A549 (cell line): Measurements from ENCODE around the gene SLC35F3. TPM values are rescaled to one million over a fixed set of nuclear protein-coding genes. Genes with fewer than 3 reads are reported as not detected.

Experiments used
- ATAC-seq, 2 experiments: fragments of 200-7000 bp in 1 of 2; fragments of >200 bp in 1 of 2; cut with Nextera tagmentation in 1 of 2; cut with Tn5 transposase in 1 of 2; 3 replicates each; pipeline versions ENCODE4 v1.8.0 to v1.9.1; 2018 to 2020; ENCODE audit warnings: mild to moderate bottlenecking in 1 of 2, moderate library complexity in 1 of 2
- CTCF ChIA-PET: fragments of 300-600 bp; sonication (Branson Sonifier 250); formaldehyde crosslinking; extraction: SDS; loops from one replicate; lab custom pipeline; 2021; ENCODE audit warnings: antibody characterized with exemption, inconsistent platforms; lab: Yijun Ruan, JAX
- POLR2A ChIA-PET: fragments of 350-600 bp; formaldehyde crosslinking; extraction: SDS; loops from one replicate; lab custom pipeline; 2021; ENCODE audit warnings: antibody characterized with exemption, inconsistent platforms; lab: Yijun Ruan, JAX
- DNase-seq, 2 experiments: peaks; one replicate each; pipeline versions ENCODE4 v3.0.0 to v3.0.0-alpha.2; 2011 to 2016; ENCODE audit warnings: low read depth in 1 of 2, low spot score in 1 of 2
- FAIRE-seq: peaks from 2 replicates; lab custom pipeline; 2011; peaks lifted over from hg19 to GRCh38; lab: Jason Lieb, UNC
- H3K27ac ChIP-seq, 2 experiments: fragments of >200 bp; sonication (Bioruptor Twin); formaldehyde crosslinking; 3 replicates each; pipeline ENCODE4 v1.5.1; 2016 to 2017
- H3K4me1 ChIP-seq: fragments of >200 bp; sonication (Bioruptor Twin); formaldehyde crosslinking; 3 replicates; pipeline ENCODE4 v1.6.1; 2016
- H3K4me2 ChIP-seq: fragments of >200 bp; sonication (Bioruptor Twin); formaldehyde crosslinking; 3 replicates; pipeline ENCODE4 v1.6.1; 2016
- H3K4me3 ChIP-seq: fragments of >200 bp; sonication (Bioruptor Twin); formaldehyde crosslinking; 3 replicates; pipeline ENCODE4 v1.5.1; 2016
- H3K9me3 ChIP-seq: fragments of >200 bp; sonication (Bioruptor Twin); formaldehyde crosslinking; 3 replicates; pipeline ENCODE4 v1.6.1; 2016
- CBX8 ChIP-seq: fragments of 200-600 bp; sonication (generic); IDR thresholded peaks from 2 replicates; pipeline ENCODE4 v1.6.1; 2016
- FOSB ChIP-seq: fragments of 250-450 bp; sonication (Bioruptor Pico); IDR thresholded peaks from 2 replicates; pipeline ENCODE4 v1.5.0; 2020; ENCODE audit warnings: mild to moderate bottlenecking, moderate library complexity
- FOSL2 ChIP-seq, 2 experiments: fragments of 450-650 bp in 1 of 2; fragments of >200 bp in 1 of 2; sonication (Bioruptor Twin) in 1 of 2; formaldehyde crosslinking; IDR thresholded peaks; 2 replicates each; pipeline versions ENCODE4 v1.5.0 to v1.6.1; 2016 to 2020; ENCODE audit warnings: mild to moderate bottlenecking in 1 of 2, moderate library complexity in 1 of 2
- HDAC2 ChIP-seq: fragments of 200-600 bp; sonication (generic); IDR thresholded peaks from 2 replicates; pipeline ENCODE4 v1.6.1; 2016
- KDM1A ChIP-seq: fragments of 200-600 bp; sonication (generic); IDR thresholded peaks from 2 replicates; pipeline ENCODE4 v1.6.1; 2016; ENCODE audit warnings: low read depth, mild to moderate bottlenecking
- KDM5A ChIP-seq: fragments of 200-600 bp; sonication (generic); IDR thresholded peaks from 2 replicates; pipeline ENCODE4 v1.6.1; 2016; ENCODE audit warnings: antibody characterized with exemption, mild to moderate bottlenecking
- MAFK ChIP-seq: fragments of 450-650 bp; IDR thresholded peaks from 2 replicates; pipeline ENCODE4 v1.6.1; 2014; ENCODE audit not compliant: partially characterized antibody
- NFE2L2 ChIP-seq: fragments of 150-350 bp; conservative IDR thresholded peaks from 2 replicates; pipeline ENCODE4 v1.6.1; 2014; ENCODE audit warnings: low read length
- PHF8 ChIP-seq: fragments of 200-600 bp; sonication (generic); IDR thresholded peaks from 2 replicates; pipeline ENCODE4 v1.6.1; 2016; ENCODE audit warnings: low read depth, mild to moderate bottlenecking, antibody characterized with exemption, moderate library complexity, borderline replicate concordance
- SREBF2 ChIP-seq: fragments of 450-650 bp; IDR thresholded peaks from 2 replicates; pipeline ENCODE4 v1.6.1; 2014; ENCODE audit warnings: mild to moderate bottlenecking, moderate library complexity
- USF2 ChIP-seq: fragments of 450-650 bp; IDR thresholded peaks from 2 replicates; pipeline ENCODE4 v1.6.1; 2014; ENCODE audit warnings: antibody characterized with exemption
- ZC3H11A ChIP-seq: fragments of 450-650 bp; IDR thresholded peaks from 2 replicates; pipeline ENCODE4 v1.6.1; 2014; ENCODE audit warnings: antibody characterized with exemption, mild to moderate bottlenecking
- WGBS: methylation state at CpG from one replicate; pipeline ENCODE4 v1.1.6; 2017; ENCODE audit errors: missing lambda C conversion rate; 5-methylcytosine and 5-hydroxymethylcytosine counted together
- polyA plus RNA-seq, 4 experiments: library from polyadenylated mRNA; depleted of rRNA in 3 of 4; stranded (reverse); fragments of >200 nt; fragmentation: RNase III in 1 of 4; extraction: RNeasy Plus Mini Kit Qiagen cat#74134 plus additional on column Dnase treatment in 1 of 4; gene quantifications; 2 replicates in 3 of 4; 3 replicates in 1 of 4; pipeline ENCODE4 v1.2.3, GENCODE V29; 2011 to 2017
- TF ChIP-seq, protein P1 (sequence below): fragments of 150-350 bp; IDR thresholded peaks from 2 replicates; pipeline ENCODE4 v1.6.1; 2014; ENCODE audit warnings: low read depth, mild to moderate bottlenecking, low read length
- TF ChIP-seq, protein P2 (sequence below): fragments of >200 bp; sonication (Bioruptor Twin); formaldehyde crosslinking; IDR thresholded peaks from 2 replicates; pipeline ENCODE4 v1.6.1; 2016
- TF ChIP-seq, protein P3 (sequence below): IDR thresholded peaks from 2 replicates; pipeline ENCODE4 v1.6.1; 2012; ENCODE audit warnings: low read depth, borderline replicate concordance

Gene SLC35F3
- polyA plus RNA-seq, 2 of the 4 experiments (the other 2 are of a cell fraction) = 5.5 to 7.8 TPM

GRCh38 chr1:233993651-233994050, 89.2 kb downstream of the SLC35F3 start:
- Histone ChIP-seq H3K9me3 (no peaks in the 10 kb centered on the region), H3K4me1 (peaks cover 28% of the 10 kb centered on the region), H3K27ac (peak overlapping the region in 1 of 2 experiments; percentile 23; a peak in 1 of 6 replicates), H3K4me2 (peak overlapping the region; percentile 19; the same call in 1 of the 3 replicates), H3K4me3 (no peak overlapping the region)
- WGBS = 46% methylated on average over 6 of the region's 6 CpGs
- CTCF ChIA-PET = interaction anchor here (2.2 kb wide), 1 partner anchor 89 kb away, joined by 5 read pairs; the partner anchor contains the start of gene SLC35F3
- ATAC-seq (peak in 1 of 2 experiments; percentile 35; a peak in 3 of 6 replicates), FAIRE-seq (no peak), DNase-seq (peak in 1 of 2 experiments; percentile 29)
- POLR2A ChIA-PET = no interaction called here
- TF ChIP-seq MAFK (peak; percentile 51), USF2 (no peak), FOSL2 (IDR thresholded peaks at IDR 0.05) (no peak), FOSL2 (CRISPR knock-in tag; IDR thresholded peaks at IDR 0.05) (peak; percentile 41)

- ChIA-PET CTCF (interaction anchor here (2.2 kb wide), 1 partner anchor 89 kb away, joined by 5 read pairs; the partner anchor contains the start of gene SLC35F3), POLR2A (no interaction called here)
- no peak overlapping the region for H3K4me2 ChIP-seq
- no peak overlapping the region for H3K4me3 ChIP-seq
- WGBS = 93% methylated on average over 3 of the region's 3 CpGs
- H3K9me3 ChIP-seq = no peaks in the 10 kb centered on the region
- DNase-seq (no peak), ATAC-seq (no peak), FAIRE-seq (no peak)
- peaks cover 24% of the 10 kb centered on the region for H3K4me1 ChIP-seq
- 0 out of 2 replicates have a peak, but pooled peaks have one; percentile 56 for TF ChIP-seq KDM1A
- TF ChIP-seq, protein P1, sequence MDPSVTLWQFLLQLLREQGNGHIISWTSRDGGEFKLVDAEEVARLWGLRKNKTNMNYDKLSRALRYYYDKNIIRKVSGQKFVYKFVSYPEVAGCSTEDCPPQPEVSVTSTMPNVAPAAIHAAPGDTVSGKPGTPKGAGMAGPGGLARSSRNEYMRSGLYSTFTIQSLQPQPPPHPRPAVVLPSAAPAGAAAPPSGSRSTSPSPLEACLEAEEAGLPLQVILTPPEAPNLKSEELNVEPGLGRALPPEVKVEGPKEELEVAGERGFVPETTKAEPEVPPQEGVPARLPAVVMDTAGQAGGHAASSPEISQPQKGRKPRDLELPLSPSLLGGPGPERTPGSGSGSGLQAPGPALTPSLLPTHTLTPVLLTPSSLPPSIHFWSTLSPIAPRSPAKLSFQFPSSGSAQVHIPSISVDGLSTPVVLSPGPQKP = no peak
- H3K27ac ChIP-seq = no peak overlapping the region
Observed at GRCh38 chr1:233994112-233994511, 89.6 kb downstream of the SLC35F3 start.

GRCh38 chr1:233998456-233998855, 94.0 kb downstream of the SLC35F3 start:
- DNase-seq (no peak), ATAC-seq (no peak), FAIRE-seq (no peak)
- POLR2A ChIA-PET = no interaction called here
- no peak overlapping the region for H3K27ac ChIP-seq
- no peaks in the 10 kb centered on the region for H3K9me3 ChIP-seq
- H3K4me3 ChIP-seq = no peak overlapping the region
- TF ChIP-seq, protein P2, sequence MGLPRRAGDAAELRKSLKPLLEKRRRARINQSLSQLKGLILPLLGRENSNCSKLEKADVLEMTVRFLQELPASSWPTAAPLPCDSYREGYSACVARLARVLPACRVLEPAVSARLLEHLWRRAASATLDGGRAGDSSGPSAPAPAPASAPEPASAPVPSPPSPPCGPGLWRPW = no peak
- TF ChIP-seq CBX8 = no peak
- no peak for TF ChIP-seq KDM5A
- CTCF ChIA-PET = no interaction called here
- WGBS = 90% methylated on average over 3 of the region's 3 CpGs
- H3K4me1 ChIP-seq = peaks cover 9% of the 10 kb centered on the region; the same call in 1 of the 3 replicates
- no peak overlapping the region for H3K4me2 ChIP-seq

DNA sequence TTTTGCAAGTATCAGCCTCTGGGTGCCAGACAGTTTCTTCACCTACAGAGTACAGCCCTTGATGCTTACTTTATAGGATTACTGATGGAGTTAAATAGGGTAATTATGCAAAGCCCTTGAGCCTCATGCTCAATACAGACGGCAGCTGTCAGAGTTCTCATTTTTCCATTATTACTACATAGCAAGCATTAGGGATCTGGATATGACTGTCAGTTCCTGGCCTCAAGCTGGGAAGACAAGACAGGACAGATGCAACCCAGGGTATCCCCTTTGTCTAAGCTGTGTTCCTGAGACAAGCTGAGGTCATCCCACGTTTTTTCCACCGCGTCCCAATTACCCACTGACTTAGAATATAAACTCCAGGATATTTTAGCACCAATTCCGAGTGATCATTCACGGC, 94.4 kb downstream of the SLC35F3 start:
- DNase-seq (no peak), ATAC-seq (no peak), FAIRE-seq (no peak)
- POLR2A ChIA-PET = no interaction called here
- 91% methylated on average over 6 of the region's 6 CpGs for WGBS
- Histone ChIP-seq H3K4me2 (no peak overlapping the region), H3K9me3 (no peaks in the 10 kb centered on the region), H3K4me1 (peaks cover 5% of the 10 kb centered on the region; the same call in 1 of the 3 replicates), H3K4me3 (no peak overlapping the region), H3K27ac (no peak overlapping the region)
- TF ChIP-seq, protein P3, sequence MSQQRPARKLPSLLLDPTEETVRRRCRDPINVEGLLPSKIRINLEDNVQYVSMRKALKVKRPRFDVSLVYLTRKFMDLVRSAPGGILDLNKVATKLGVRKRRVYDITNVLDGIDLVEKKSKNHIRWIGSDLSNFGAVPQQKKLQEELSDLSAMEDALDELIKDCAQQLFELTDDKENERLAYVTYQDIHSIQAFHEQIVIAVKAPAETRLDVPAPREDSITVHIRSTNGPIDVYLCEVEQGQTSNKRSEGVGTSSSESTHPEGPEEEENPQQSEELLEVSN = no peak
- TF ChIP-seq ZC3H11A = no peak
- TF ChIP-seq HDAC2 = no peak
- TF ChIP-seq NFE2L2 = no peak
- TF ChIP-seq SREBF2 = no peak
- no peak for TF ChIP-seq PHF8
- TF ChIP-seq FOSB = no peak
- TF ChIP-seq CBX8 = no peak
- CTCF ChIA-PET = no interaction called here
